Neuronal stem cell (in vitro differentiated cells): ENCODE results near the gene UBALD2. TPM values are rescaled to one million over a fixed set of nuclear protein-coding genes. Genes with fewer than 3 reads are reported as not detected.

Experiments
- DNase-seq: peaks from one replicate; pipeline ENCODE4 v3.0.0-alpha.2; 2013; ENCODE audit warnings: low spot score
- H2AFZ ChIP-seq: one replicate; pipeline ENCODE4 v1.6.1; 2013; ENCODE audit warnings: mild to moderate bottlenecking, low read length, inconsistent platforms
- H2AK5ac ChIP-seq: 2 replicates; pipeline ENCODE4 v1.6.1; 2013; ENCODE audit warnings: low read depth, mild to moderate bottlenecking, inconsistent platforms, low read length, moderate library complexity, mixed read lengths
- H2BK120ac ChIP-seq: 2 replicates; pipeline ENCODE4 v1.6.1; 2013; ENCODE audit warnings: low read depth, mild to moderate bottlenecking, inconsistent platforms, low read length, moderate library complexity, mixed read lengths
- H2BK12ac ChIP-seq: one replicate; pipeline ENCODE4 v1.6.1; 2013; ENCODE audit warnings: low read length, inconsistent platforms
- H2BK15ac ChIP-seq: 2 replicates; pipeline ENCODE4 v1.6.1; 2013; ENCODE audit warnings: mild to moderate bottlenecking, low read length, inconsistent platforms, mixed read lengths
- H2BK5ac ChIP-seq: one replicate; pipeline ENCODE4 v1.6.1; 2013; ENCODE audit warnings: inconsistent platforms, mild to moderate bottlenecking, low read length, moderate library complexity
- H3K14ac ChIP-seq: one replicate; pipeline ENCODE4 v1.6.1; 2013; ENCODE audit warnings: low read length, inconsistent platforms
- H3K18ac ChIP-seq: 2 replicates; pipeline ENCODE4 v1.6.1; 2013; ENCODE audit warnings: low read length, inconsistent platforms
- H3K23ac ChIP-seq: 2 replicates; pipeline ENCODE4 v1.6.1; 2013; ENCODE audit warnings: low read depth, mild to moderate bottlenecking, mixed read lengths, low read length, inconsistent platforms; ENCODE audit not compliant: poor library complexity
- H3K27ac ChIP-seq: replicated peaks from 3 replicates; pipeline ENCODE4 v1.5.1; 2013; ENCODE audit warnings: low read length, inconsistent platforms
- H3K27me3 ChIP-seq, 3 experiments: 2 replicates each; pipeline ENCODE4 v1.6.1; 2013; ENCODE audit warnings: low read length in 3 of 3, mild to moderate bottlenecking in 2 of 3, inconsistent platforms in 1 of 3, low read depth in 1 of 3, mixed read lengths in 1 of 3, moderate library complexity in 1 of 3; ENCODE audit not compliant: control insufficient read depth in 3 of 3, insufficient read depth in 3 of 3
- H3K36me3 ChIP-seq, 2 donors: replicated peaks in 1 of 2; 2 replicates each; pipeline ENCODE4 v1.6.1; 2013; ENCODE audit warnings: low read length in 2 of 2; ENCODE audit not compliant: control insufficient read depth in 2 of 2, insufficient read depth in 2 of 2
- H3K4ac ChIP-seq: 2 replicates; pipeline ENCODE4 v1.6.1; 2013; ENCODE audit warnings: inconsistent platforms, mild to moderate bottlenecking, low read length, moderate library complexity
- H3K4me1 ChIP-seq, 2 donors: 1 replicate in 1 of 2; 2 replicates in 1 of 2; pipeline ENCODE4 v1.6.1; 2013; ENCODE audit warnings: low read length in 2 of 2, low read depth in 1 of 2; ENCODE audit not compliant: control insufficient read depth in 2 of 2, insufficient read depth in 1 of 2
- H3K4me2 ChIP-seq: one replicate; pipeline ENCODE4 v1.6.1; 2013; ENCODE audit warnings: mild to moderate bottlenecking, low read length, inconsistent platforms; ENCODE audit not compliant: insufficient read depth, poor library complexity, severe bottlenecking
- H3K4me3 ChIP-seq, 2 donors: 2 replicates each; pipeline ENCODE4 v1.5.1; 2013; ENCODE audit warnings: low read length in 2 of 2, mild to moderate bottlenecking in 2 of 2, inconsistent platforms in 1 of 2, moderate library complexity in 1 of 2
- H3K79me1 ChIP-seq: one replicate; pipeline ENCODE4 v1.6.1; 2013; ENCODE audit warnings: low read depth, mild to moderate bottlenecking, inconsistent platforms, low read length, moderate library complexity
- H3K9ac ChIP-seq: one replicate; pipeline ENCODE4 v1.6.1; 2013; ENCODE audit warnings: mild to moderate bottlenecking, low read depth, low read length, inconsistent platforms; ENCODE audit not compliant: poor library complexity
- H3K9me3 ChIP-seq, 2 donors: replicated peaks in 1 of 2; 2 replicates each; pipeline versions ENCODE3 to v1.6.1; 2013; ENCODE audit warnings: low read length in 2 of 2, mild to moderate bottlenecking in 2 of 2, inconsistent platforms in 1 of 2, low read depth in 1 of 2, mixed read lengths in 1 of 2, moderate library complexity in 1 of 2; ENCODE audit not compliant: control insufficient read depth in 2 of 2, insufficient read depth in 1 of 2
- H4K8ac ChIP-seq: one replicate; pipeline ENCODE4 v1.6.1; 2013; ENCODE audit warnings: low read depth, mild to moderate bottlenecking, inconsistent platforms, low read length, moderate library complexity
- H4K91ac ChIP-seq: one replicate; pipeline ENCODE4 v1.6.1; 2013; ENCODE audit warnings: low read length, low read depth, mild to moderate bottlenecking, inconsistent platforms; ENCODE audit not compliant: poor library complexity
- WGBS, 2 donors: extraction: QIAGEN DNeasy Blood & Tissue Kit; methylation state at CpG; one replicate each; pipeline ENCODE4 v1.1.7; 2013; ENCODE audit warnings: missing lambda C conversion rate in 2 of 2, mixed read lengths in 1 of 2; ENCODE audit not compliant: insufficient read length in 2 of 2, insufficient replicate concordance in 1 of 2; ENCODE audit errors: extremely low coverage in 2 of 2; 5-methylcytosine and 5-hydroxymethylcytosine counted together
- small RNA-seq: library from polyadenylated mRNA; stranded (forward); fragments of <200 nt; extraction: miRNeasy Mini kit (QIAGEN cat#:217004); gene quantifications from one replicate; pipeline ENCODE3, GENCODE V24; 2013; ENCODE audit not compliant: insufficient read depth

Gene UBALD2

DNA sequence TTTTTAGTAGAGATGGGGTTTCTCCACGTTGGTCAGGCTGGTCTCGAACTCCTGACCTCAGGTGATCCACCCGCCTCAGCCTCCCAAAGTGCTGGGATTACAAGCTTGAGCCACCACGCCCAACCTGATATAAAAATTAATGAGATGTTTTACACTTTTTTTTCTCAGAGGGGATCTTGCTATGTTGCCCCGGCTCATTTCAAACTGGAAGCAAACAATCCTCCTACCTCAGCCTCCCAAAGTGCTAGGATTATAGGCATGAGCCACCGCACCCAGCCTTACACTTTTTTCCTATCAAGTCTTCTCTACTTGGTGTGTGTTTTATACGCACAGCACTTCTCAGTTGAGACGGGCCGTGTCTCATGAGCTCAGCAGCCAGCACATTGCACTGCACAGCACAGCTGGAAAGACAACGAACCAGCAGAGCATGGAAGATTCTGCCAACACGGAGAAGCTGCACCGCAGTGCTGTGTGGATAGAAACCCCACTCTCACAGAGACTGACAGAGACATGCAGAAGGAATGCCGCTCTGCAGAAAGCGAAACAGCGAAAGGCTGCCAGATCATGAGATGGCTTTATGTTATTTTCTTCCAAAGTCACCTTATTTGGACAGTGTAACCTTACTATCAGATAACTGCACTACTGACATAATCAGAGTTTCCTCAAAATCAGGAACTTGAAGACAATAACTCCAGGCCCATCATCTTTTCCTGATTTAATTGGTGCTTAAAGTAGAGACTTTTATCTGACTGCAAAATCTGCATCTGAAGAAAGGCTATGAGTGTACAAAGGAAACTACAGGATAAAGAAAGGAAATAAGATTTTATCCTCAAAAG lies 49.5 kb downstream of the UBALD2 start:
- Histone ChIP-seq H3K27me3 (no peaks in the 10 kb centered on the region), H3K27ac (no peak overlapping the region), H3K79me1 (no peaks in the 10 kb centered on the region), H2AFZ (no peak overlapping the region), H3K4me1 (no peaks in the 10 kb centered on the region), H4K91ac (no peak overlapping the region), H3K4ac (no peak overlapping the region), H3K9me3 (no peaks in the 10 kb centered on the region), H2AK5ac (no peak overlapping the region), H4K8ac (no peak overlapping the region), H2BK120ac (no peak overlapping the region), H3K18ac (no peak overlapping the region), H2BK5ac (no peak overlapping the region), H2BK15ac (no peak overlapping the region), H3K14ac (no peak overlapping the region), H3K4me2 (no peak overlapping the region), H3K9ac (no peak overlapping the region), H3K4me3 (no peak overlapping the region), H3K23ac (no peak overlapping the region), H2BK12ac (no peak overlapping the region), H3K36me3 (peaks cover 20 to 82% of the 10 kb centered on the region in 2 donors)
- DNase-seq: no peak
- no CpG with 5 or more reads among the region's 15 CpGs for WGBS, 2 donors

DNA sequence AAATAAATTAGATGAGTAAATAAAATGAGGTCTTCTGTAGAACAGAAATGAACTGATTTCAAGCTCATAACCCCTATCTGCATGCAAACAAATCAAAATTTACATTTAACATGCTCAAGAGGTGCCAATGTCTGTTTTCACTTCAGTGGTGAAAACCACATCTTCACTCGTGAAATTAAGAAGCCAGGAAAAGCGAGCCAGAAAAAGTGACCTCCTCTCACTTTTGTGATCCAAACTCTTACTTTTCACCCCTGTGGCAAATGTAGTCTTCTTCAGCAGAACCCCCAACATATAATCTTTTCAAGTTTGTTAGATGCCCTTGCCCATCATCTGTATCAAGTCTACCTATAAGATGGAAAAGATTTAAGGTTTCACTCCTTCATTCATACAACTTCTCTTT lies 52.4 kb downstream of the UBALD2 start:
- H4K91ac ChIP-seq: no peak overlapping the region
- H3K79me1 ChIP-seq: no peaks in the 10 kb centered on the region
- no peaks in the 10 kb centered on the region for H3K4me1 ChIP-seq
- peaks cover 16 to 80% of the 10 kb centered on the region in 2 donors for H3K36me3 ChIP-seq
- H2AFZ ChIP-seq: no peak overlapping the region
- no peak overlapping the region for H3K4me2 ChIP-seq
- H3K4ac ChIP-seq: no peak overlapping the region
- H3K23ac ChIP-seq: no peak overlapping the region
- WGBS, 2 donors: no CpG with 5 or more reads among the region's 2 CpGs
- H3K4me3 ChIP-seq: no peak overlapping the region
- DNase-seq: no peak
- no peak overlapping the region for H3K27ac ChIP-seq
- H2BK120ac ChIP-seq: no peak overlapping the region
- H3K27me3 ChIP-seq: no peaks in the 10 kb centered on the region
- H3K18ac ChIP-seq: no peak overlapping the region
- H3K9me3 ChIP-seq: no peaks in the 10 kb centered on the region
- H4K8ac ChIP-seq: no peak overlapping the region
- no peak overlapping the region for H3K14ac ChIP-seq
- no peak overlapping the region for H2BK15ac ChIP-seq
- no peak overlapping the region for H2BK5ac ChIP-seq
- H2AK5ac ChIP-seq: no peak overlapping the region
- H3K9ac ChIP-seq: no peak overlapping the region
- H2BK12ac ChIP-seq: no peak overlapping the region

DNA sequence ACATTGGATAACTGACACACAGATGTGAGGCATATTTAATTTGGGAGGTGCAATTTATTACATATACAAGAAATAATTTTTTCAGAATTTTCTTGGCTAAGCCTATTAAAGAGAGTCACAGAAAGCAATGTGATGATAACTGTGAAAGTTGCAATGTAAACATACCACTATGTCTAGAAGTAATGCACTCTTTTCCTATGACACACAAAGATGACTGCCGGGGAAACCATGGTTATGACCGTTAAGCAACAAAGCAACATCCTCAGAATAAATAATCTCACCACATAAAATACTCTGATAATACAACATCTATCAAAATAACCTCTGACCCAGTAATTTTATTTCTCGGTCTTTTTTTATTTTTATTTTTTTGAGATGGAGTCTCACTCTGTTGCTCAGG lies 53.4 kb downstream of the UBALD2 start:
- Histone ChIP-seq H3K4me3 (no peak overlapping the region), H3K27me3 (no peaks in the 10 kb centered on the region), H4K91ac (no peak overlapping the region), H2AFZ (no peak overlapping the region), H4K8ac (no peak overlapping the region), H3K36me3 (peaks cover 8 to 80% of the 10 kb centered on the region in 2 donors), H2BK12ac (no peak overlapping the region), H3K18ac (no peak overlapping the region), H2AK5ac (no peak overlapping the region), H2BK15ac (no peak overlapping the region), H3K4me1 (no peaks in the 10 kb centered on the region), H3K4me2 (no peak overlapping the region), H3K79me1 (no peaks in the 10 kb centered on the region), H3K23ac (no peak overlapping the region), H2BK120ac (no peak overlapping the region), H3K9me3 (no peaks in the 10 kb centered on the region), H3K27ac (no peak overlapping the region), H2BK5ac (no peak overlapping the region), H3K14ac (no peak overlapping the region), H3K9ac (no peak overlapping the region), H3K4ac (no peak overlapping the region)
- 100% methylated on average over 1 of the region's 3 CpGs; no CpG with 5 or more reads in 1 of the 2 donors for WGBS, 2 donors
- no peak for DNase-seq

Small RNAs within 50 kb of the gene (small RNA-seq; reads per million reads assigned to genes)
- not detected for gene RF00019
